ENCODE results near the gene NFASC. TPM values are rescaled to one million over a fixed set of nuclear protein-coding genes. Genes with fewer than 3 reads are reported as not detected.

NFASC gene
- total RNA-seq, 1 experiment from 2014 or later: not detected

DNA sequence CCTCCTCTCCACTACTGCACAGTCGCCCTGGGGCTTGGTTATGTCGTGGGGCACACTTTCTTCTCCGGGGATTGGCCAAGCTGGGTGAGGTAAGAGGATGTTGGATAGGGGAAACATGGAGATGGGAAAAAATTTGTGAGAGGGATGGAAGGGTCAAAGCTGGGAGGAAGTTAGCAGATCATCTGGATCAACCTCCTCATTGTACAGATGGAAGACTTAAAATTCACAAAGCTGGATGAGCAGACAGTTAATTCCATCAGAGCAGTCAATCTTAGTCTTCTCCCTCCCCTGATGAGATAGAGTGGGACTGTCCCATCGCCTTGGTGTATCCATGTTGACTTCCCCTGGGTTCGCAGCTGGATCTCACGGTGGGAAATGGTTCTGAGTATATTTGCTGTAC is 102.8 kb downstream of the NFASC start:
- no peak for TF ChIP-seq CTCF (IDR thresholded peaks at IDR 0.05; ENCODE audit: unreplicated experiment)
- CTCF ChIA-PET: interaction anchor here (0.9 to 1.3 kb wide), 2 partner anchors 88 to 166 kb away, joined by 3 to 8 read pairs; no protein-coding TSS in a partner anchor
- intact Hi-C loops (cut with micrococcal nuclease; ENCODE audit: unreplicated experiment): no loop called here
- no TSS peak for BruUV-seq (replicated peaks)
- H3K27me3 Mint-ChIP-seq (ENCODE audit: unreplicated experiment): peaks cover 99% of the 10 kb centered on the region
- no peaks in the 10 kb centered on the region for H3K36me3 Mint-ChIP-seq (ENCODE audit: insufficient read depth, unreplicated experiment)
- no peaks in the 10 kb centered on the region for H3K4me1 Mint-ChIP-seq (ENCODE audit: low read depth, unreplicated experiment)
- H3K4me3 Mint-ChIP-seq (ENCODE audit: low read depth, unreplicated experiment): no peak overlapping the region
- H3K27ac Mint-ChIP-seq (ENCODE audit: unreplicated experiment): no peak overlapping the region
- no peak for DNase-seq
- no peaks in the 10 kb centered on the region for H3K9me3 Mint-ChIP-seq (ENCODE audit: low read depth, unreplicated experiment)

DNA sequence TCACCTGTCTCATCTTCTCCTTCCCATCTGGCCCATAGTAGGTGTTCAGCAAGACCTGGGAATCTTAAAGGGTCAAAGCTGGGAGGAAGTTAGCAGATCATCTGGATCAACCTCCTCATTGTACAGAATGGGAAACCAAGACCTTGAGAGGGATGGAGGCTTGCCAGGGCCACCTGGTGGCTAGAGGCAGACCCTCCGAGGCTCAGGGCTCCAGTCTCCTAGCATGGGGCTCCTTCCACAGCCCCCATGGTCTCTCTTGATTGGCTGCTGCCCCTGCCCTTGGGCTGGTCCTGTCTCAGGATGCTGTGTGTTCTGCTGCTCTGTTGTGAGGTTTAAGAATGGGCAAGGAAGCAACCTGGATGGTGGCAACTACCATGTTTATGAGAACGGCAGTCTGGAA is 103.7 kb downstream of the NFASC start:
- CTCF ChIA-PET: interaction anchor here (0.9 to 1.3 kb wide), 2 partner anchors 87 to 167 kb away, joined by 3 to 8 read pairs; no protein-coding TSS in a partner anchor
- BruUV-seq (replicated peaks): no TSS peak
- TF ChIP-seq CTCF (IDR thresholded peaks at IDR 0.05; ENCODE audit: unreplicated experiment): no peak
- Mint-ChIP-seq H3K9me3 (ENCODE audit: low read depth, unreplicated experiment) (no peaks in the 10 kb centered on the region), H3K4me1 (ENCODE audit: low read depth, unreplicated experiment) (no peaks in the 10 kb centered on the region), H3K27ac (ENCODE audit: unreplicated experiment) (no peak overlapping the region), H3K36me3 (ENCODE audit: insufficient read depth, unreplicated experiment) (no peaks in the 10 kb centered on the region), H3K27me3 (ENCODE audit: unreplicated experiment) (peaks cover 99% of the 10 kb centered on the region), H3K4me3 (ENCODE audit: low read depth, unreplicated experiment) (no peak overlapping the region)
- intact Hi-C loops (cut with micrococcal nuclease; ENCODE audit: unreplicated experiment): no loop called here
- no peak for DNase-seq

GRCh38 chr1:204975021-204975420 is 104.4 kb downstream of the NFASC start:
- no TSS peak for BruUV-seq (replicated peaks)
- Mint-ChIP-seq H3K9me3 (ENCODE audit: low read depth, unreplicated experiment) (no peaks in the 10 kb centered on the region), H3K4me3 (ENCODE audit: low read depth, unreplicated experiment) (no peak overlapping the region), H3K27me3 (ENCODE audit: unreplicated experiment) (peaks cover 99% of the 10 kb centered on the region), H3K27ac (ENCODE audit: unreplicated experiment) (no peak overlapping the region), H3K4me1 (ENCODE audit: low read depth, unreplicated experiment) (no peaks in the 10 kb centered on the region), H3K36me3 (ENCODE audit: insufficient read depth, unreplicated experiment) (no peaks in the 10 kb centered on the region)
- CTCF ChIA-PET: interaction anchor here (0.5 to 3.6 kb wide), 6 partner anchors 10 to 494 kb away, joined by 3 to 44 read pairs (median 4); no protein-coding TSS in a partner anchor
- TF ChIP-seq CTCF (IDR thresholded peaks at IDR 0.05; ENCODE audit: unreplicated experiment): no peak
- intact Hi-C loops (cut with micrococcal nuclease; ENCODE audit: unreplicated experiment): loop anchor here (1.0 kb wide), 1 partner anchor 281 kb away; no protein-coding TSS in a partner anchor
- no peak for DNase-seq

- Mint-ChIP-seq H3K36me3 (ENCODE audit: insufficient read depth, unreplicated experiment) (no peaks in the 10 kb centered on the region), H3K4me1 (ENCODE audit: low read depth, unreplicated experiment) (no peaks in the 10 kb centered on the region), H3K27me3 (ENCODE audit: unreplicated experiment) (peaks cover 99% of the 10 kb centered on the region), H3K27ac (ENCODE audit: unreplicated experiment) (no peak overlapping the region), H3K4me3 (ENCODE audit: low read depth, unreplicated experiment) (no peak overlapping the region), H3K9me3 (ENCODE audit: low read depth, unreplicated experiment) (no peaks in the 10 kb centered on the region)
- TF ChIP-seq CTCF (IDR thresholded peaks at IDR 0.05; ENCODE audit: unreplicated experiment): peak; percentile 69
- BruUV-seq (replicated peaks): no TSS peak
- CTCF ChIA-PET: interaction anchor here (0.5 to 3.6 kb wide), 6 partner anchors 9 to 495 kb away, joined by 3 to 44 read pairs (median 4); no protein-coding TSS in a partner anchor
- intact Hi-C loops (cut with micrococcal nuclease; ENCODE audit: unreplicated experiment): loop anchor here (1.0 kb wide), 1 partner anchor 281 kb away; no protein-coding TSS in a partner anchor
- peak; percentile 82 for DNase-seq
These were observed 105.0 kb downstream of the NFASC start for GRCh38 chr1:204975568-204976235.

Measured in Calu3 (cell line).